Retinal pigment epithelial cell (primary cell): ENCODE measurements around the gene KCNIP1.
A peak's percentile ranks its signal among the peaks of the same experiment; 100 is the strongest.

Experiments
- DNase-seq: peaks from one replicate; pipeline ENCODE4 v3.0.0-alpha.2; 2010; ENCODE audit warnings: low read depth
- H3K4me3 ChIP-seq: 2 replicates; pipeline ENCODE4 v1.5.1; 2011; ENCODE audit warnings: mild to moderate bottlenecking, low read length, control low read depth, moderate library complexity
- TF ChIP-seq, protein P1 (sequence below): conservative IDR thresholded peaks from 2 replicates; pipeline ENCODE4 v1.5.1; 2011; ENCODE audit warnings: low read depth, low read length, control low read depth, inconsistent platforms

Gene KCNIP1

DNA sequence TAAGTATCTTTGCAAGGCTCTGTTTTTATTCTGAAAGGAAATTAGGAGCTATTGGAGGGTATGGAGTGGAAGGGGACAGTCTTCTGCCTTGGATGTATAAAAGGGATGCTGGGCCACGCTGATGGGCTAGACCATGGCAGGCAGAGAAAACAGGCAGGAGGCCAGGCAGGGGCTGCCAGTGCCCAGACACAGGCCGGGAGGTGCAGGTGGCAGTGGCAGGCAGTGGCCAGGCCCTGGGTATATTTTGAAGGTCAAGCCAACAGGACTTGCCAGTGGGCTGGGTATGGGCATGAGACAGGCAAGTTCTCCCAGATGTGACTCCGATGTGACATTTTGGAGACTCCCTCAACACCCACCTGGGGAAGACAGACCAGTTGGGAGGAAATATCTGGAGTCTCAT is 131.9 kb downstream of the KCNIP1 start:
- TF ChIP-seq, protein P1, sequence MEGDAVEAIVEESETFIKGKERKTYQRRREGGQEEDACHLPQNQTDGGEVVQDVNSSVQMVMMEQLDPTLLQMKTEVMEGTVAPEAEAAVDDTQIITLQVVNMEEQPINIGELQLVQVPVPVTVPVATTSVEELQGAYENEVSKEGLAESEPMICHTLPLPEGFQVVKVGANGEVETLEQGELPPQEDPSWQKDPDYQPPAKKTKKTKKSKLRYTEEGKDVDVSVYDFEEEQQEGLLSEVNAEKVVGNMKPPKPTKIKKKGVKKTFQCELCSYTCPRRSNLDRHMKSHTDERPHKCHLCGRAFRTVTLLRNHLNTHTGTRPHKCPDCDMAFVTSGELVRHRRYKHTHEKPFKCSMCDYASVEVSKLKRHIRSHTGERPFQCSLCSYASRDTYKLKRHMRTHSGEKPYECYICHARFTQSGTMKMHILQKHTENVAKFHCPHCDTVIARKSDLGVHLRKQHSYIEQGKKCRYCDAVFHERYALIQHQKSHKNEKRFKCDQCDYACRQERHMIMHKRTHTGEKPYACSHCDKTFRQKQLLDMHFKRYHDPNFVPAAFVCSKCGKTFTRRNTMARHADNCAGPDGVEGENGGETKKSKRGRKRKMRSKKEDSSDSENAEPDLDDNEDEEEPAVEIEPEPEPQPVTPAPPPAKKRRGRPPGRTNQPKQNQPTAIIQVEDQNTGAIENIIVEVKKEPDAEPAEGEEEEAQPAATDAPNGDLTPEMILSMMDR, result no peak
- H3K4me3 ChIP-seq, result no peak overlapping the region
- DNase-seq, result no peak

DNA sequence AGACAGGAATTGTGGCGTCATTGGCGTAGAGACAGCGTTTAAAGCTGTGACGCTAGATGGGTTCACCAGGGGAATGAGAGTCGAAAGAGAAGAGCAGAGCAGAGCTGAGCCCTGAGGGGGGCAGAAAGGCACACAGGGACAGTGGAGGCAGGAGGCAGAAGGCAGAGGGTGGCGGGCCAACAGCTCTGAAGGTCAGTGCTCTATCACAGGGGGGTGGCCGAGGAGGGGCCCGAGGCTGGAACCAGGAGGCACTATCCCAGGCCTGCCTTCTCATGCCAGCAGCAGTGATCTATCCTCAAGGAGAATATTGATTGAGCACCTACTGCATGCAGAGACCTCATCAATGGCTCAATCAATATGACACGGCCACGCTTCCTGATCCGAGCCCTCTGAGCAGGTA is 132.4 kb downstream of the KCNIP1 start:
- DNase-seq, result no peak
- TF ChIP-seq, protein P1, result no peak
- no peak overlapping the region for H3K4me3 ChIP-seq

DNA sequence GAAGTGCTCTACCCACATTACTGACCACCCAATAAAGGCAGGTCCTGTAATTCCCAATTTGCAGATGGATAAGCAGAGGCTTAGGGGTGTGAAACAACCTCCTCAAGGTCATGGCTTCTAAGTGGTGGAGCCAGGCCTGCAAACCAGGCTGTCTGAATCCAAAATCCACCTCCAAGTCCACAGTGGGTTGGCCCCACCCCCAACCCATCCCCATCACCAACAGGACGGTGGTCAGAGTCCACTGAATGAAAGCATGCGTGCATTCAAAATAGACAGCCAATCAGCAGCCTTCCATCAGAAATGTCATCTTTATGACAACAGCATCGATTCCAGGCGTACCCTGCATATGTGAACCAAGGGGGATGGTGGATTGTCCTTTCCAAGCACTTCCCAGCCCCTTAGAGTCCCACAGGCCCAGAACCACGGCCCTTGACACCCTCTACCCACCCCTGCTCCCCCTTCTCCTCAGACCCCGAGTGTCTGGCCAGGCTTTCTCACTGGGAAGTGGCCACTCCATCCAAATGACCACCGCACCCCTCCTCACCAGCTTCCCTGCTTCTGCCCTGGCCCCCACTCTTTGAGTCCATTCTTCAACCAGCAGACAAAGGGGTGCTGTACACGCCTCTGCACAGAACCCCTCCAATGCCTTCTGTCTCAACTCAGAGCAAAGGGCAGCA is 133.1 kb downstream of the KCNIP1 start:
- no peak overlapping the region for H3K4me3 ChIP-seq
- DNase-seq, result no peak
- TF ChIP-seq, protein P1, result no peak

DNA sequence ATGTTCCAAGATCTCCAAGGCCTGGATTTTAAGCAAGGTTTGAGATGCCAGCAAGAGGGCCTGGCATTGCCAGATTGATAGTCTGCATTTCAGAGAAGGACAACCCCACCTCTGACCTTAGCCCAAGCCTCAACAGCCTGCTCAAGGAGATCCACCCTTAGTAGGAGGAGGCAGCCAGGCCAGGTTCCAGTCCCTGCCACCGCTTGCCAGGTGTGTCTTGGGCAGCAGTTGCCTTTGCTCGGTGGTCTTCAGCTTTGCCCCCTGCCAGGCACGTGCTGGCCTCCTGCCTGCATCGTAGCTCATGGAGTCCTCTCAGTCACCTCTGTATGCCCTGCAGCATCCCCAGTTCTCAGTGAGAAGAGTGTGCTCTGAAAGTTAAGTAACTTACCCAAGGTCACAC is 134.2 kb downstream of the KCNIP1 start:
- H3K4me3 ChIP-seq, result no peak overlapping the region
- TF ChIP-seq, protein P1, result no peak
- DNase-seq, result no peak

DNA sequence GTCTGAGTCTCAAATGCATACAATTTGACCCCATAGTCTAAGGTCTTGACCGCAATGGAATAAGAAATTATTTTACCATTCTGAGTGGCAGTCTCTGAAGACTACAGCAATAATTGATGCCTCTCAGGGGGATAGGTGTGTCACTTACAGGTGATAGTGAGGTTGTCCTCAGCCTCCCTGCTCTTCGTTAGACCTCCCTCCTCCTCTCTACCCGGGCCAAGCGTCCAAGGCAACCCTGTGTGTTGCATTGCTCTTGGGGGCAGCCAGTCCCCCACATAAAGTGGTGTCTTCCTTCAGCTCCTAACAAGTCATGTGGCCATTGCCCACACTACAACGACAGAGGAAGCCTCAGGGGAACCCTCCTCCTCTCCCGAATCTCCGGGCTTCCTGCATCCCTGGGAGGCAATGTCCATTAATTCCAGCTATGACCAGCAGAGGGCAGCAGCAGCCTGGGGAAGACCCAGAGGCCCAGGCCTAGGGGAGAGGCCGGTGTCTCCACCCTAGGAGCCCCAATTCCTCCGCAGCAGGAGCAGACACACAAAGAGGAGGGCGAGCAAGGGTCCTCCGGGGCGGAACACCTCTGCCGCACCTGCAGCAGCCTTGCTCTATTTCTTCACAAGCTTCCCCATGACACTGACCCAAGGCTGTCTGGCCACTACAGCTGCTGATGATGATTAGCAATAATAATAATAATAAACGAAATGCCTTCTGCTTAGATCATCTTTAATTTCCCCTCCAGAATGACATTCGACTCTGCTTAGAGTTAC is 134.8 kb downstream of the KCNIP1 start:
- TF ChIP-seq, protein P1, result peak; percentile 87
- no peak for DNase-seq
- H3K4me3 ChIP-seq, result no peak overlapping the region

DNA sequence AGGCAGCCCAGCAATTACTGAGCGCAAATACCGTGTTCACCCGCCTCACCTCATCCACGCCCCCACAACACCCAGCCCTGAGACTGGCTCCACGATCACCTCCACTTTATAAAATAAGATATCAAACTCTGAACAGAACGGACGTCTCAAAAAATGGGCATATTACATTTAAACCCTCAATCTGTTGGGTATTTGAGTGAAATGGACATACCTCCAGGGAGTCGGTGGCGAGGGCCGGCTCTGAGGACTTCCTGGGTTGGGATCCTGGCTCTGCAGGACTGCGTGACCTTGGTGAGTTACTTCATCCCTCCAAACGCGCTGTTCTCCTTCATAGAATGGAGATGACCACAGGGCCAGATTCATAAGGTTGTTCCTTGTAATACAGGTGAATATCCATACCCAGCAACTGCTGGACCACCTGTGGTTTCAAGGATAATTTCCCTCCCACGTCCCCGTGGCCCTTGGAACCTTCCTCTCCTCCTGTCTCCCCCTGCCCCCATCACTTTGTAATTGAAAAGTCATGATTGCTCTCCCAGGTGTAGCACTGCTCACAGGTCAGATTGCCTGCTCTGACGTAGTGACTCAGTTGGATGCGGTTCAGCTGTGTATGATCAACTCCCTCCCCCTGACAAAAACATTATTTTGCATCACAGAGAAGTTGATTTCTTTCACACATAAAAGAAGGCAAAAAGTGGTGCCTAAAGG is 135.6 kb downstream of the KCNIP1 start:
- TF ChIP-seq, protein P1, result no peak
- no peak overlapping the region for H3K4me3 ChIP-seq
- no peak for DNase-seq
